ENCODE measurements around the gene ST3GAL3. TPM values are rescaled to one million over a fixed set of nuclear protein-coding genes. Genes with fewer than 3 reads are reported as not detected.

The ST3GAL3 gene
- total RNA-seq, 1 donor from 2014 or later: 34.3 TPM

- H3K4me1 ChIP-seq: no peaks in the 10 kb centered on the region
- DNase-seq (ENCODE audit: low spot score in 2 of 2): no peak
- no peaks in the 10 kb centered on the region for H3K27me3 ChIP-seq
- no peak overlapping the region for H3K27ac ChIP-seq
- no peaks in the 10 kb centered on the region for H3K9me3 ChIP-seq
- peaks cover 91 to 96% of the 10 kb centered on the region in 2 donors for H3K36me3 ChIP-seq
- no peak overlapping the region for H3K4me3 ChIP-seq
- TF ChIP-seq CTCF (IDR thresholded peaks at IDR 0.05): no peak
- intact Hi-C loops (cut with DNase I): no loop called here
These were observed 38.4 kb upstream of the ST3GAL3 start for GRCh38 chr1:43668956-43669355.

DNA sequence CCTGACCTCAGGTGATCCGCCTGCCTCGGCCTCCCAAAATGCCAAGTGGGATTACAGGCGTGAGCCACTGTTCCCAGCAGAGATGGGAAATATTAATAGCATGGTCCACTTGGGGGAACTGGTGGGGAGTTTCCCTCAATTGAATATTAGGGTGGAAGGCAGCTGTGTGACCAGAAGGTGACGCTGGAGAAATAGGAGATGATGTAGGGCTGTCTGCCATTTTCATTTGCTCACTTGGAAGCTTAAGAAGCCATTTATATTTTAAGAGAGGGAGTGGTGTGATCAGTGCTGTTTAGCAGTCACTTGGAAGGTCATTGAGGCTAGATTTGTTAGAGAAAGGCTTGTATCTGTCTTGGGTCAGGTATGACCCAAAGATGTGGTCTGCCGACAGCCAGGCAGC, 37.5 kb upstream of the ST3GAL3 start:
- Histone ChIP-seq H3K4me1 (no peaks in the 10 kb centered on the region), H3K27me3 (no peaks in the 10 kb centered on the region), H3K36me3 (peaks cover 87 to 96% of the 10 kb centered on the region in 2 donors), H3K9me3 (no peaks in the 10 kb centered on the region), H3K4me3 (no peak overlapping the region), H3K27ac (no peak overlapping the region)
- no peak for TF ChIP-seq CTCF (IDR thresholded peaks at IDR 0.05)
- DNase-seq (ENCODE audit: low spot score in 2 of 2): no peak
- intact Hi-C loops (cut with DNase I): no loop called here

- TF ChIP-seq CTCF (IDR thresholded peaks at IDR 0.05): no peak
- Histone ChIP-seq H3K27ac (no peak overlapping the region), H3K4me3 (no peak overlapping the region), H3K36me3 (peaks cover 87 to 95% of the 10 kb centered on the region in 2 donors), H3K9me3 (no peaks in the 10 kb centered on the region), H3K27me3 (no peaks in the 10 kb centered on the region), H3K4me1 (no peaks in the 10 kb centered on the region)
- intact Hi-C loops (cut with DNase I): no loop called here
- no peak for DNase-seq (ENCODE audit: low spot score in 2 of 2)
These were observed 36.1 kb upstream of the ST3GAL3 start for GRCh38 chr1:43671193-43671592.

GRCh38 chr1:43671626-43672330, 35.6 kb upstream of the ST3GAL3 start:
- Histone ChIP-seq H3K4me3 (no peak overlapping the region), H3K27me3 (no peaks in the 10 kb centered on the region), H3K9me3 (no peaks in the 10 kb centered on the region), H3K4me1 (no peaks in the 10 kb centered on the region), H3K27ac (no peak overlapping the region), H3K36me3 (peaks cover 84 to 91% of the 10 kb centered on the region in 2 donors)
- TF ChIP-seq CTCF (IDR thresholded peaks at IDR 0.05): no peak
- intact Hi-C loops (cut with DNase I): no loop called here
- no peak for DNase-seq (ENCODE audit: low spot score in 2 of 2)

- DNase-seq (ENCODE audit: low spot score in 2 of 2): no peak
- TF ChIP-seq CTCF (IDR thresholded peaks at IDR 0.05): no peak
- no peaks in the 10 kb centered on the region for H3K4me1 ChIP-seq
- intact Hi-C loops (cut with DNase I): no loop called here
- peaks cover 72 to 76% of the 10 kb centered on the region in 2 donors for H3K36me3 ChIP-seq
- H3K4me3 ChIP-seq: no peak overlapping the region
- no peaks in the 10 kb centered on the region for H3K9me3 ChIP-seq
- H3K27ac ChIP-seq: no peak overlapping the region
- no peaks in the 10 kb centered on the region for H3K27me3 ChIP-seq
These were observed 34.1 kb upstream of the ST3GAL3 start for GRCh38 chr1:43673261-43673660.

All from ascending aorta (tissue), 2 donors.